GM15510 (cell line): Measurements from ENCODE around the gene UMODL1.

ENCODE experiments used
- POLR2A ChIP-seq: IDR thresholded peaks from 3 replicates; pipeline ENCODE4 v1.6.1; 2011; ENCODE audit warnings: borderline replicate concordance; ENCODE audit not compliant: insufficient read length; ENCODE audit errors: extremely low read depth

The UMODL1 gene

DNA sequence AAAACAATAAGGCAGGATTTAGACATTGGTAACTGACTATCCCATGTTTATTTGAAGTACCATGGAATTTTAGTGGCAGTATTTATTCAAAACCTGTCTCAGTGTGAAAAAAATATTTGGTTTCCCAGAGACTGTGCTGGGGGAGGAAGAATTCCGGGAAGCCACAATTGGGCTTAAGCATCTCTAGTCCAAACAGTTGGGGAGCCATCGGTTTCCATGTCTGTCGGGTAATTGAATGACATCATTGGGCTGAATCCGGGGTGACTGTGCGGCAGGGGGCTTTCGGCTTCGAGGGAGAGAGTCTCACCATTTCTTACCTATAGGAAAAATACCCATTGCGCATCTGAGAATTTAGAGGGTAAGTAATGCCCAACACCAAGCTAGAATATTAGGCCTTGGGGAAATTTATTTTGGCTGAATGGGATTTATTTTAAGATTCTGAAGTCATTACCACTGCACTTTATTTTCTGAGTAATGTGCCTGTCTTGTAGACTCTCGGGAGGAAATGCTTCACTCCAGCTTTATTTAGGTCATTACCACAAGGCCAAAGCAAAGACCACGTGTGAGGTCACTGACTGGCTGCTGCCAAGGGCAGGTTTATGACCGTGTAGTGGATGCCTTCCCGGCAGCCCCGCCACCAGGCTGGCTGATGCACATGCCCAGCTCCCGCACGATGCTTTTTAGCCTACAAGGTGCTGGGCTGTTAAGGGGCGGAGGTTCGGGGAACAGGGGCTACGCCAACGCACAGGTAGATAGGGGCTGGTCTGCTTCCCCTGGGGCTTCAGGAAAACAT lies 23.1 kb upstream of the UMODL1 start:
- no peak for TF ChIP-seq POLR2A

DNA sequence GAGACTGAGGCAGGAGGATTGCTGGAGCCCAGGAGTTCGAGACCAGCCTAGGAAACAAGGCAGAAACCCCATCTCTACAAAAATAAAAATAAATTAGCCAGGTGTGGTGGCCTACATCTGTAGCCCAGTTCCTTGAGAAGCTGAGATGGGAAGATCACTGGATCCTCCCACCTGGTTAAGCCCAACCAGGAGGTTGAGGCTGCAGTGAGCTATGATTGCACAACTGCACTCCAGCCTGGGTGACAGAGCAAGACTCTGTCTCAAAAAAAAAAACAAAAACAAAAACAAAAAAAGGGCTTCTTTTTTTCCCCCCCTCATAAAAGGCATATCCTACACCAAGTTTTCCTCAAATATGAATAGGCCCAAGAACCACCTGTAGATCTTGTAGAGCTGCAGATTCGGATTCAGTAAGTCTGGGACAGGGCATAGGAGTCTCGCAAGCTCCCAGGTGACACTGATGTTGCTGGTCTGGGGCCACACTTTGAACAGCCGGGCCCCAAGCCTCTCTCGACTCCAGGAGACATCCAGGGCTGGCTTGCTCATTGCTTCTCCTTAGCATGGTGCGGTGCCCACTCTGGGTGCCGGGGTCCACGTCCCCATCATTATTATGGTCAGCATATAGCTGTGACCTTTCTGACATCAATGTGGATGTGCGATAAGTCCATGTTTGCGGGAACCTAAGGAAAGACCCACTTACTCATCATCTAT lies 22.1 kb upstream of the UMODL1 start:
- no peak for TF ChIP-seq POLR2A

GRCh38 chr21:42049578-42050430 lies 21.3 kb upstream of the UMODL1 start:
- no peak for TF ChIP-seq POLR2A

- no peak for TF ChIP-seq POLR2A
Measured at GRCh38 chr21:42051788-42052187, 19.3 kb upstream of the UMODL1 start.

- TF ChIP-seq POLR2A, result no peak
Measured at GRCh38 chr21:42055425-42055824, 15.7 kb upstream of the UMODL1 start.

- TF ChIP-seq POLR2A, result no peak
Measured at GRCh38 chr21:42056468-42056867, 14.6 kb upstream of the UMODL1 start.

- no peak for TF ChIP-seq POLR2A
Measured at GRCh38 chr21:42056996-42057689, 14.0 kb upstream of the UMODL1 start.

- no peak for TF ChIP-seq POLR2A
Measured at GRCh38 chr21:42057851-42058437, 13.2 kb upstream of the UMODL1 start.

DNA sequence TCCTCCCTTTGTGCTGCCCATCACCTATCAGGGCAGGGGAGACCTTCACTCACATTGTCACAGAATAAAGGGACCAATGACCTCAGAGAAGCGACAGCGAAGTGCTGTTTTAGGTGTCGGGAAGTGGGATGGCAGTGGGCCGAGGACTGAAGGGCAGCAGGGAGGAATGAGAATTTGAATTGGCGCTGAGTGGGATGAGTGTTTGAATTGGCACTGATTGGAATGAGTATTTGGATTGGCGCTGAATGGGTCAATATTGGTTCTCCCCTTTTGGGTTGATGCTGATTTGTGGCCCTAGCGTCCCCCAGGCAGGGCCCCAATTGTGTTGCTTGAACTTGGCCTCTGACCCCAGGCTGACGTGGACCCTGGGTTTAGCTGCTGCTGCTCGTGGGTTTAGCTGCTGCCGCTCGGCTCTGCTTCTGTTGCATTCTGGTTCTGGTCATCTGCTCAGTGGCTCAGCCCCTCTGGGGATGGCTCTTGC lies 12.4 kb upstream of the UMODL1 start:
- TF ChIP-seq POLR2A, result no peak

DNA sequence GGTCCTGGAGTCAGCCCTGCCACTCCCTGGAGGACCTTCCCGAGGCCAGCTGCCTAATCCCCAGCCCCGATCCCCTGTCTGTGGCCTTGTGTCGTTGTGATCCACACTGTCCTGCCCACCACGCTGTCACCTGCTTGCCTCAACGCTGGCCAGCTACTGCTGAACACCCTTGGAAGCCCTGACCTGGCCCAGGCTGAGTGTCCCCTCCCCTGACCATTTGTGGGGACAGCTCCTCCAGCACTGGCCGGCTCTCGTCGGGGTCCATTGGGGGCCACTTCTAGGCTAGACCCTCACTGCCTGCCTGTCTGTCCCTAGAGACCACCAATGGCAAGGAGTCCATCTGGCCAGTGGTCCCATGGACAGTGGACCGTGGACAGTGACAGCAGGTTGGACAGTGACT lies 12.0 kb upstream of the UMODL1 start:
- TF ChIP-seq POLR2A, result no peak

DNA sequence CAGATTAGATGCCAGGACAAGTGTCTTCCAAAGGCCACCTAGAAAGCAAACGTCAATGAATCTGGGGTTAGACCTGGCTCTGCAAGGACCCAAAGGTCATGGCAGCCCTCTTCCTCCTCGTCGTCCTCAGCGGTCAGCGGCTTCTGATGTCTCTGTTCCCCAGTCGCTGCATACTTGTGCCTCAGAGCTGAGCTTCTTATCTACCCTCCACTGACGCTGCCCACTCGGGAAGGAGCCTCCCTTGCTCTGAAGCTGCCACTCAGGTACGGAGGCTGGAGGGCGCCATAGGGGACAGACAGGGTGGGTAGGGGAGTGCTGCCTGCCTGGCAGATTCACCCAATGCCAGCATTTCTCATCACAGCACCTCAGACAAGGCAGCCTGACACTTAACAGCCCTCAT lies 11.4 kb upstream of the UMODL1 start:
- TF ChIP-seq POLR2A, result no peak

GRCh38 chr21:42060166-42060565 lies 11.0 kb upstream of the UMODL1 start:
- no peak for TF ChIP-seq POLR2A

DNA sequence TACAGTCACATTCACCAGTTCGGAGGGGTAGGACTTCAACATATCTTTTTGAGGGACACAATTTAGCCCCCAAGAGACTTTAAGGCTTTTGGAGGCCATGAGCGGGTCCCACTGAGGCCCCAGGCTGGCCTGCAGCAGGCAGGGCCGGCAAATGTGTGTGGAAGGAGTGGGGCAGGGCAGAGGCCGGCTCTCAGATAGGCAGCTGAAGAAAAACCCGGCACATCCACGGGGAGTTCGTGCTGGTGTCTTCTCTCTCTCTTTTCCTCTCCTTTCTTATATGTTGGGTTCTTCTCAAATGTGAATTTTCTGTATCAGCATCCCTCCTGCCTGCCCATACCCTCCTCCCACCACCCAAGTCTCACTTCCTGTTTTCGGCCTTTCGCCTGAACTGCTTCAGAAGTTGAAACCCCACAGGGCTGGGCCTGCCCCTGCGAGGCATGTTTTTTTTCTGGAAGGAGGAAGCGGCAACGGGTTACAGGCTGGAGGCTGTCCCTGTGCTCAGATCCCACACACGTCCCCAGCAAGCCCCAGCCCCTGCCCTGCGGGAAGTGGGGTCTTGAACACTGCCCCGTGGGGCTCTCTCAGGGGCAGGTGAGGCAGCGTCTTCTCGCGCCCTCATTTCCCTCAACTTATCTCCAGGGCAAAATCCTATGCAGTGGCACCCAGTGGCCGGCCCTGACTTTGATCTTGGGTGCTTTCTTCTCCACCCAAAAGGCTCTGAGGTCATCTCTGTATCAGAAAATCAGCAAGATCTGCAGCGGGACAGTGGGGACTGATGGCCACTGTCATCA lies 9.7 kb upstream of the UMODL1 start:
- peak; percentile 16 for TF ChIP-seq POLR2A

DNA sequence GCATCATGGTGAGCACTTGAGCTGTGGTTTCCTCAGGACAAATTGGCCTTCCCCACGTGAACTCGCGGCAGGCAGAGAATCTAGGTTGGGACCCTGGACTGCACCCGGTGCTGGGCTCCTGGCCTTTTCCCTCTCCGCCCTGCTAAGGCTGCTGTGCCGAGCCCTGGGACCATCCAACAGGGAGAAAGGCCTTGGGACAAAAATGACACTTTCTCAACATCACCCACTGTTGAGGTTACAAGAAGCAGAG lies 9.2 kb upstream of the UMODL1 start:
- TF ChIP-seq POLR2A, result no peak
